DMS 273 treated with DMSO at 0.1 percent for 48 hours (cell line): ENCODE measurements around the gene SMTN.
"Not testable (repeated sequence)": the region's sequence is repeated elsewhere in the genome, so short reads cannot be mapped to it uniquely, and the experiment has no call there.

Source experiments
- DNase-seq: peaks from one replicate; lab custom pipeline; 2025; lab: John Stamatoyannopoulos, UW

Gene SMTN

DNA sequence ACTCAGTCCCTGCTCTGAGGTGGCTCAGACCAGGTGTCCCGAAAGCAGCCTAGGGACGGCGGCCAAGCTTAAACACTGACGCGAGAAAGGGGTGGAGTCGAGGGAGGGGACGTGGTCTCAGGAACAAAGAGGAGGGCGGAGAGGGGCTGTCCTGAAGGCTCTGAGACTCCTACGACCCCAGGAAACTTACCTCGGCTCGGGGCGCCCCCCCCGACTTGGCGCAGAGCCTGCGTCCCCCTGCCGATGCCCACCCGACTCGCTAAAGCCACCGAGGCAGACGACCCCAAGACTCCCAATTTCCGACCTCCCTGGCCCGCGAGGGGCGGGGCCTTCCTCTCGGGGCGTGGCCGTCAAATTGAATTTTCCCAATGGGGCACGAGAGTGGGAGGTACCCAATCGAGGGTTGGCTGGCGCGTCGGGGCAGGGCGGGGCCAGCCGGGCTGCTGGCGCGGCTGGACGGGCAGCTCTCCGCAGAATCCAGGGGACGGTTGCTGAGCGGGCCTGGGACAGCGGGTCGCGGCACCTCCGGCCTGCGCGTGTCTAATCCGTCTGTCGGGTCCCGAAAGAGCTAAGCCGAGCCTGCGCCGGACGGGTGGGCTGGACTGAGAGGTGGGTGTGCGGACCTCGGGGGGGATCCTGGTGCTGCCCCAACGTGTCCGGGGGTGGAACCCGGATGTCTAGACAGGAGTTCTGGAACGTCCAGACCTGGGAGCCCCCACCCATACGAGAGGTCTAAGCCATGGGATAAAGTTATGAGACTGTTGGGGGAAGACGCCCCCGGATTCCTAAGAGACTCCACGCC lies at the start of gene SMTN:
TSS of gene SMTN (plus strand) at position 471 of the 802 bp plus-strand sequence. CDS start 1,941 bp downstream, outside the sequence.
- DNase-seq, result peak; percentile 23

DNA sequence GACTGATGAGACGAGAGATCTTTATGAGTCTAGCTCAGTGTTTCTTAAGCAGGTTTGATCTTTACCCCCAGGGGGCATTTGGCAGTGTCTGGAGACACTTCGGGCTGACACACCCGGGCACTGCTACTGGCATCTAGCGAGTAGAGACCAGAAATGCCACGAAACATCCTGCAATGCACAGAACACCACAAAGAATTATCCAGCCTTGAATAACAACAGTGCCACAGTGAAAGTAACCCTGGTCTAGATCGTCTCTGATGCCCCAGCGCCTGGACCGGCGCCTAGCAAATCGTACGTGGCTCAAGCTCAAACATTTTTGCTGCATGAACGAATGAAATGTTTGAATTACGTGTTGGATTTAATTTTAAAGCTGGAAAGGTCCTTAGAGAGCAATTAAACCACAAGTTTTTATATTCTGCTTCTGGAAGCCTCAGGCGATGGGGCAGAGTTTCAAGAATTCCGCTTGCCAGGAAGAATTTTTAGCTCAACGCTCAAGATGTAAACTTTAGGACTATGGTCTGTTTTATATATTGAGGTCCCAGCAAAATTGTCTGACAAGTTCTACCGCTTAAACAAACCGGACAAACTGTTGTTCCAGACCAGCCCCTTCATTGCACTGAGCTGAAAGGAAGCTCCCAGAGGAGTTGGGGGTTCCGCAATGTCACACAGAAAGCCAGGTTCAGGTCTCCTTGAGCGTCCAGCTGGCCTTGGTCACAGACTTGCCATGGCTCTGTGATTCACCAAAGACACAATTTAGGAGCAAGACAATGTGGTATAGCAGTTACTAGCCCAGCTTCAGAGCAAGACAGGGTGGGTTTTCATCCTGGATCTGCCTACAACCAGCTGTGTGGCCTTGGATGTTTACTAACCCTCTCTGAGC lies 44.2 kb upstream of the SMTN start:
- no peak for DNase-seq

DNA sequence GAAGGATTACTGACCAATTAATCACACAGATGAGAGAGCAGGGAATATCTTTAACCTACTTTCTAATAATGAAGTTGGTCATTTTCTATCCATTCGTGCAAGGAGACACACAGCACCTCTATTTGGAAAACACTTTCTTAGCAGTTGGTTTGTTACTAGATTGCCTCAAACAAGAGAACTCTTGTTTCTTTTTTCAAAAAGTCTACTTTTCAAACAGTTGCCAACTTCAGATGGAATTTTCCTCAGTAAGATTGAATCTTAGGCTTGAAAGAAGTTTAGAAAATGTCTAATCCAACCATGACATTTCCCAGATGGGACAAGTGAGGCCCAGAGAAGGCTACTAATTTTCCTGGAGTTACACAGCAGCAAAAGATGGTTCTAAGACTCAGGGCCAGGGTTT lies 42.4 kb upstream of the SMTN start:
- no peak for DNase-seq

DNA sequence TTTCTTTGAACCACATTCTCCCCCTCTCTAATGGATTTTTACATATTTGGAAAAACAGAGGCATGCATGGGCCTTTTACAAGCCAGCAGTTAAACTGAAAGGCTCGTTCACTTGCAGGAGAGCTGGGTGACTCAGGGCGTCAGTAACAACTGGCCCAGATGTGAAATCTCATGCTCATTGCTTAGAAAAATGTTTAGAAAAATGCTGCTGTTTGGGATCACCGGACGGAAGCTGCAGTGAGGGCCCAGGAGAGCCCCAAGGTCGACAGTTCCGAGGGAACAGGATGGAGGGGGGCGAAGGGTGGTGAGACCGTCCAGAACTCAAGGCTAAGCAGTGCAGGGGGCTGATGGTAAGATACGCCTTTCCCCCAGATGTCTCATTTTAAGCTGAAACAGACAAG lies 41.7 kb upstream of the SMTN start:
- DNase-seq, result no peak

DNA sequence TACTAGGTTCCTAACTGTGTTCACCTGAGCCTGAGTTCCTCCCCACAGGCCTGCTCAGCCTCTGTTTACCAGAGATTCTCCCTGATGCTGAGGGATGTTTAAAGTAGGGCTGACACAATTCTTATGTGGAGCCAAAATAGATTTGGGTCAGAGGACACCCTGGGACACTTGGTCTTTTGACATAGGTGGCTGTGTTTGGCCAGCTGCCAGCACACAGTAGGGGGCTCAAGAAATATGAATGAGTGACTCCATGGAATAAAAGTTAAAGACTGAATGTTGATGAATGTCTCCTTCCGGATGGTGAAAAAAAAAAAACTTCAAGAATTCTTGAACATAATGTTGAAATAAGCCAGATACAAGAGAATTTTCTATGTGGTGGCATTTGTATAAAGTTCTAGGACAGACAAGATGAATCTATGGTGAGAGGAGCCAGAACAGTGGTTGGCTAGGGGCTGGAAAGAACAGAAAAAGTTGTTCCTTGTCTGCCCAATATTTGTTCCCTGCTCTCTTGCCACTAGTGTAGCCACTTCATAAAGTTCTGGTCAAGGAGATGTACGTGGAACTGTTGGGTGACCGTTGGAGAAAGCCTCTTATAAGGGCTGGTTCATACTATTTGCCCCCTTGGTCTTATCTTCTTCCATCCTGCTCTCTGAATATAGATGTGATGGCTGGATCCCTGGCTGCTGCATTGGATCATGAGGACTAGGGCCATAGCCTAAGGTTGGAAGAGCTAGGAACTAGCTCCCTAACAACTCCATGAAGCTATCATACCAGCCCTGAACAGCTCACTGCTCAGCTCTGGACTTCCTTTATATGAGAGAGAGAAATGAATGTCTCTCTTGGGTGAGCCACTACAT lies 40.3 kb upstream of the SMTN start:
- DNase-seq, result no peak

DNA sequence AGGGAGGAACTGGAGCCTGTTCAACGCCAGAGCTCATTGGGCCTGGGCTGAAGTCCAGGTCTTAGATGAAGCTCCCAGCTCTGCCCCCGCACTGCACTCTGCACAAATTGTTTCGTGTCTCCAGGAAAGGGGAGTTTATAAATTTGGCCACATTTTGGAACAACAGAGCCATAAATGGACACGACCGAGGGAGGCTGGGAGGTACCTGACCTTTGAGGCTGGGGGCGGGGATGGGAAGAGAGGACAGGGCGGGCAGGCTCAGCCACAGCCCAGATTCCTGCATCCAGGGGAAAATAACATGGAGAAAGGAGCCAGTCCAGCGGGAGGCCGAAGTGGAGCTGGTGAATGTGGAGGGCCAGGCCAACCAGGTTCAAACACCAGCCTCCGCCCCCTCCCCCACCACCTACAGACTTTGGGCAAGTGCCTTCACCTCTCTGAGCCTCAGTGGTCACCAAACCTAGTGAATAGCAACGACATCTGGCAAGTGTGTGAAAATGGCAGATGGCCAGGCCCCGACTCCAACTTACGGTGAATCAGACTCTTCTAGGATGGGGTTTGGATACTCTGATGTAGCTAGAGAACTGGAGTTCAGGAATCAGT lies 36.8 kb upstream of the SMTN start:
- no peak for DNase-seq

DNA sequence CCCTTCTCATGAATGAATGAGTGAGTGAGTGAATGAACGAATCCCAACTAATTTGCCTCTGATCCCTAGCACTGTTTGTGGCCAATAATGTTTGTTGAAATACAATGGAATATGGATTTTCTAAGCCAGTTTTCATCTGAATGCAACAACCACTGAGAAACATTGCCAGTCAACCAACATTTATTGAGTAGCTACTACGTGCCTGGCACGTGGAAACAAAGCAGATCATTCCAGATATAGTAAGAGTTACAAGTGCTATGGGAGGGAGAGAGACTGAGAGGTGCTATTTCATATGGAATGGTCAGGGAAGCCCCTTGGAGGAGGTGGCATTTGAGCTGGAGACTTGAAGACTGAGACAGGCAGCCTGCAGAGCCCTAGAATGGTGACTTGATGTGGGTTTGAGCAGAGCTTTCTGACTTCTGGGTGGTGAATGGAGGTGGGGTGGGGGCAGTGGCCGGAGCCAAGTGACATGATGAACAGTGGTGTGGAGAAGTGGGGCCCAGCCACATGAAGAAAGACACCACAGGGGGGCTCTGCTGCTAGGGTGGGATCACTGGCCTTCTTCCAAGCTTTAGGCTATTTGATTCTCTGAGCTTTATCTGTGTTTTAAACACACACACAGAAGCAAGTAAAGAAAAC lies 35.1 kb upstream of the SMTN start:
- no peak for DNase-seq

DNA sequence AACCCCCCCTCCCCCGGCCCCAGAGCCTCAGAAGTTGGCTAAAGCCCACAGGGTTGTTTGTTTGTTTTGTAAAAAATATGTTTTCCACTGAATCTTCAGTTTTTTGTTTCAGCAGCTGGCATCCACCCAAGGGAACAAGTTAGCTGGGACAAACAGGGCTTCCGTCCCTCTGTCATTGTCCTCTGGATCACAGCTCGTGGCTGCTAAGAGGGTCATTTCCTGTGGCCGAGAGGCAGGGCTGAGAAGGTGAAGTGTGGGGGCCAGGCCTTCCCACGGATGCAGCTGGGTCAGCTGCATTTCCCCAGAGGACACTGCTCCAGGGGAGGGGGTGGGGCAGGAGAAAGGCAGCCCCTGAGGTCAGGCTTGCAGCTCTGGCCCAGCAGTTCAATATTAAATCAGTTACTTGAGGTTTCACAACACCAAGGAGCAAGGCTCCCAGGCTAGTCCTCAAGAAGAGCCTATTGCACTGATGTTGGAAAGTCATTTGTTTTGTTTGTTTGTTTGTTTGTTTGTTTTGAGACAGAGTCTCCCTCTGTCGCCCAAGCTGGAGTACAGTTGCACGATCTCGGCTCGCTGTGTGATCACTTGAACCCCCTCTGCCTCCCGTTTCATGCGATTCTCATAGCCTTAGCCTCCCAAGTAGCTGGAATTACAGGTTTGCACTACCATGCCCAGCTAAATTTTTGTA lies 34.4 kb upstream of the SMTN start:
- no peak for DNase-seq

DNA sequence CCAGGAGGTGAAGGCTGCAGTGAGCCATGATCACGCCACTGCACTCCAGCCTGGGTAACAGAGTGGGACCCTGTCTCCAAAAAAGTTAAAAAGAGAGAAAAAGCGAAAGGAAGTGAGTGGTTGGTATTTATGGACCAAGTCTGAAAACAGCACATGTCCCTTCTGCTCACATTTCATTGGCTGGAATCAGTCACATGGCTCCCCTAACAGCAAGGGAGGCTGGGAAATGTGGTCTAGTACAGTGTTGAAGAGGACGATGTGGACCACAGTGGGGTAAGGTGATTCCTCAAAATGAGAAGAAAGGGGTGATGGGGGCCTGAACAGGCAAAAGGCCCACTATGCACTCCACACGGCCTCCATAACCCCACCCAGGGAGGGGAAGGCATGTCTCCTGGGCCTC lies 32.5 kb upstream of the SMTN start:
- no peak for DNase-seq

DNA sequence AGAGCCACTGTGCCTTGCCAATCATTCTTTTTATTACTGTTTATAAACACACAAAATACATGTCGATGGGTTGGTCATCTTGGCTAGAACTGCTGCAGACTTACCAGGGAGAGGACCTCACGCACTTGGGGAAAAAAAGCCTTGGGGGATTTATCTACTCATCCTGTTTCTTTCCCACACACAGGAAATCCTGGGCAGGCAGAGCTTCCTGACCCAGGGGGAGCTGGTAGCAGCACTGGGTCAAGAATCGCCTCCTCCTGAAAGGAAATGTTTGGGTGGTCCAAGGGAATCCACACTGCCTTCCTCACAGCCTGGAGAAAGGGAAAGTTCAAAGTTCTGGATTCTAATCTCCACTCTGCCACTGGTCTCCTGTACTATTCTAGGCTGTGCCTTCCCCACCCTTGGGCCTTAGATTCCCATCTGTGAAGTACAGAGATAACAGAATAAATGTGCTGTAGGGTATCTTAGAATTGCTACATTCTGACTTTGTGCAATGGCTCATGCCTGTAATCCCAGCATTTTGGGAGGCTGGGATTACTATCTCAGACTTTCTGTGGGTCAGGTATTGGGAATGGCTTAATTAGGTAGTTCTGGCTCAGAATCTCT lies 31.2 kb upstream of the SMTN start:
- no peak for DNase-seq

DNA sequence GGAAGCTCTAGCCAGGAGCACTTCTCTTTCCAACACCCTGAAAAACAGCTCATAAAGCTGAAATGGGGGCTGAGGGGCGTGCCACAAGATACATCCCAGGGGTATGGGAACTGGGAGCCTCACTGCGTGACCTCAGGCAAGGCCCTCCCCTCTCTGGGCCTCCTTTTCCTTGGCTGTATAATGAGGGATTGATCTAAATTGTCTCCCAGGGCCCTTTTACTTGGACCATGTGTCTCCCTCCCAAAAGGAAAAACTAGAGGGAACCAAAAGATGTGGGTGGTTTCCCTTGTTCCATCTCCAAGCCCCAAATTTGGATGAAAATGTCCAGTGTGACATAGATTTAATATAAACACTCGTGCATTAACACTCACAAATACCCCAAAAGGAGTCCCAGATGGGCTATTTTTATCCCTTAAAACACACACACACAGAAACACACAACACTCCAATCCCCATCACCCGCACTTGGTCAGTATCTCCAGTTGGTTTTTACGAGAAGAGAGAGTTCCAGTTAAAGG lies 25.9 kb upstream of the SMTN start:
- DNase-seq, result no peak

DNA sequence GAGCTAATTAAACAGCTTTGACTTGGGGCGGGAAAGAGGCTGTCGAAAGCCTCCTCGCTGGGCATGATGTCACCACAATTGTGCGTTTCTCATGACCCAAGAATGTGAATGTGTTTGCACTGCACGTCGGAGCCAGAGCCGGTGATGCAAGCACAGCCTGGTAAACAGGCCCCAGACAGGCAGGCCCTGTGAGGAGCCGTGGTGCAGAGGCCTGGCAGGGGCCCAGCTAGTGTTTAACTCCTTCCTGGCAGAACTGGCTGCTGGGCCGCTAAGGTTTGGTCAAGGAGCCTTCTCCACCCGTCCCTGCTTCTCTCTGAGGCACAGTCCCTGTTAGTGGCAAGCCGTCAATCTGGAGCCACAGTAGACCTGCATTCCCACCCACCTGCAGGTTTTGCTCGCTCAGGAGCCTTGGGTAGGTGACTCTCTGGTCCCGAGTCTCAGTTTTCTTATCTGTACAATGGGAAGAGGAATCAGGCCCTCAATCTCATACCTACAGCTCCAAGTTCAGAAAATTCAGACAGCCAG lies 25.4 kb upstream of the SMTN start:
- no peak for DNase-seq

DNA sequence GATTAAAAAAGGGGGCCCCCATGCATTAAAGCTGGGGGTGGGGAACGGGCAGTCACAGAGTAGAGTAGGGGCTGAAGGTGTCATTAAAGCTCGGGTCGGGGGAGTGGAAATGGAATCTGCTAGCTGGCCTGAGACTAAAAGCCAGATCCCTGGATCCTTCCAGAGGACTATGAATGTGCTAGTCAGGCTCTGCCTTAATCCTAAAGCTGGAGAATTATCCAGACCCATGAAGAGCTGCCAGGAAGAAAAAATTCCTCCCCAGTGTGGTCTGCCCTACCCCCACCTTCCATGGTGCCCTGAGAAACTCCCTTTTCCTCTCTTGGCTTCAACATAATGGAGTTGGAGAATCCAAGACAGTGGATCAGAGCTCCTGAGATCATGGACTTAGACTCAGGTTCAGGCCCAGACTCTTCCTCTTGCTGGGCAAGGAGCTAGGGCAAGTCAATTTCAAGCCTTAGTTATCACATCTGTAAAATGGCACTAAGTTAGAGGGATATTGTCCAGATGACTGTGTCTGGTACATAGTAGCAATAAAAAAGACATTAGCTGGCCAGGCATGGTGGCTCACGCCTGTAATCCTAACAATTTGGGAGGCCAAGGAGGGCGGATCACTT lies 24.0 kb upstream of the SMTN start:
- no peak for DNase-seq

DNA sequence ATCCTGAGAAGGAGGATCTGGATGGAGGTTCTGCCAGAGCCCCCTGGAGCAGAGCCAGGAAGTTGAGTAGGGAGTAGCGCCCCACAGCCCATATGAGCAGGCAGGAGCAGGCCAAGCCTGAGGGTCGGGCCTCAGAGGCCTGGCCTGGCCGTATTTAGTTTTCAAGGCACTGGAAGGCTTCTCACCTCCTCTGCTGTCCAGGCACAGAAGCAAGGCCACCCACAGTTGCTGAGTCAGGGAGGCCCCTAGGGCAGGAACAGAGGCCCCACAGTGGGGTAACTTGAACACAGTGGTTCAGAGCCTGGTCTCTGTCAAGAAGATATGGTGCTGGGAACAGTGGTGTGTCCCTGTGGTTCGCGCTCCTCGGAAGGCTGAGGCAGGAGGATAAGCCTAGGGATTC lies 21.5 kb upstream of the SMTN start:
- DNase-seq, result not testable (repeated sequence)

DNA sequence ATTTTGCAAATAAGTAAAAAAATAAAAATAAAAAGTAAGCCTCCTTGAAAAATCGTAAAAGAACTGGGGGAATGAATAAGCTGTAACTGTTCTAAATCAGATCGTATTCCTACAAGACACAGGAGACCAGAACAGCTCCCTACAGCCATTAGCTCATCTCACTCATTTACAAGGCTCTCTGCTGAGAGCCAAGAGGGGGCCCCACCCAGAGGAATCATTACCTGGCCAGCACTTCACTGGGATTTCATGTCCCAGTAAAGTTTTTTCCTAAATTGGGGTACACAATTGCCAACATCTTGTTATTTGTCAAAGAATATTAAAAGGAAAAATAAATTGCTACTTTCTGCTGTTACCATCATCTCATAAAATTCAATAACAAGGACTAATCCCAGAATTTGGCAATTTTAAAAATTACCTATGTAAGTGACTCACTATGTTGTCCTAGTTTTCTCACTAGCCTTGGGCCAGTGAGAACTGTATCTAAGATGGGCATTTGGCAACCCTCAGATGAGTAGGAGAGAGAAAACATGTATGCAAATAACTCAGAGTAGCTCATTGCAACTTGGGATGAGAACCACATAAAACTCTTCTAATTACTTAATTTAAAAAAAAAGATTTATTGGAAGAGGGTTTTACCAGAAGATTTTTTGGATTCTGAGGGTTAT lies 18.4 kb upstream of the SMTN start:
- no peak for DNase-seq

DNA sequence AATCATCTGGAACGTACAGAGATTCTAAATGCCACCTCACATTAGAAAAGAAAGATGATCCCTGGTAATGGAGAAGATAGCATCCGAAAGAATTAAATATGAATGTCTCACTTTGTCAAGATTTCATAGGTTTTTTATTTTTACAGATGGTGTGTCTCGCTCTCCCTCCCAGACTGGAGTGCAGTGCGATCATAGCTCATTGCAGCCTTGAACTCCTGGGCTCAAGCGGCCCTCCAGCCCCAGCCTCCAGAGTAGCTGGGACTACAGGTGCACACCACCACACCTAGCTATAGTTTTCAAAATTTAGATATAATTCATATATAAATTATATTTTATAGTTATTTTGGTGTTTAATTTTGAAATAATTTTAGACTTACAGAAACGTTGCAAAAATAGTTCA lies 16.7 kb upstream of the SMTN start:
- no peak for DNase-seq

DNA sequence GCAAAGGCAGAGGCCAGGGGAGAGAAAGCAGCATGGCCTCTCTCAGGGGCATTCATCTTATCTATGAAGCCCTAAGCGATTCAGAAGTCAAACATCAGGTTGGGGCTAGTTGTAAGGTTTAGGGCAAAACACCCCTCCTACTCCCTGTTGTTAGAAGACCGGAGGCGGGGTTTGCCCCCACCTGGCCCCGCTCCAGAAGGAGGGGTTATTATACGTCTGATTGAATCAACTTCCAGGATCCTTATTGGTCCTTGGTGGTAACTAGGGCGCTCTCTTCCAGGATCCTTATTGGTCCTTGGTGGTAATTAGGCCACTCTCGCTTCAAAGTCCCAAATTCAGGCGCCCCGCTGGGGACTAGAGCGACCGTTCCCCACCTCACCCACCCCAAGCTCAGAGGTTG lies 12.1 kb upstream of the SMTN start:
- DNase-seq, result no peak

DNA sequence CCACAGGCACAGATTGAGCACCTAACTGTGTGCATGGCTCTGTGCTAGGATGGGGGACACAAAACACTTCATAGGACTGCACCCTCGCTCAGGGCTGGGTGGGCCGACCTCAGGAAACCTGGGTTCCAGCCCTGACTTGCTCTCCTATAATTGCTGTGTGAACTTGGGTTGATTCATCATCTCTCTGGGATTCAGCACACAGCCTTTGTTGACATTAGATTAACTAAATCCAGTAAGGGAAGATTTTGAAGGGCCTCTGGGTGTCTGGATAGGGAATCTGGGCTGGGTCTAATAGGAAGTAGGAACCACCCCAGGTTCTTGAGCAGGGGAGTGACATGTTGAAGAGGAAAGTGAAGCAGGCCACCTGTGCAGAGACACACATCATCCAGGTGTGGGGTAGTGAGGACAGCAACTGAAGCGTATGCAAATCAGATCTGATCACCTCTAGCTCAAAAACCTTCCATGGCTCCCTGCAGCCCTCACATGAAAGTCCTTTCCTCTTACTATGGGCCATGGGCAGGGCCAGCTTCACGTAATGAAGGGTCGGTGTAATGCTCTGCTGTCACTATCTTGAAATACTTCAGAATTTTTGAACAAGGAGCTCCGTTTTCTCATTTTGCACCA lies 11.3 kb upstream of the SMTN start:
- not testable (repeated sequence) for DNase-seq
